GM12873 (cell line): ENCODE measurements around the gene TMEM40.

Source experiments
- TF ChIP-seq, protein P1 (sequence below): IDR thresholded peaks from 2 replicates; pipeline ENCODE4 v1.5.1; 2012; ENCODE audit warnings: low read depth, mild to moderate bottlenecking, moderate library complexity, low read length, control low read depth; ENCODE audit not compliant: insufficient read depth; ENCODE audit errors: missing control alignments

The TMEM40 gene

DNA sequence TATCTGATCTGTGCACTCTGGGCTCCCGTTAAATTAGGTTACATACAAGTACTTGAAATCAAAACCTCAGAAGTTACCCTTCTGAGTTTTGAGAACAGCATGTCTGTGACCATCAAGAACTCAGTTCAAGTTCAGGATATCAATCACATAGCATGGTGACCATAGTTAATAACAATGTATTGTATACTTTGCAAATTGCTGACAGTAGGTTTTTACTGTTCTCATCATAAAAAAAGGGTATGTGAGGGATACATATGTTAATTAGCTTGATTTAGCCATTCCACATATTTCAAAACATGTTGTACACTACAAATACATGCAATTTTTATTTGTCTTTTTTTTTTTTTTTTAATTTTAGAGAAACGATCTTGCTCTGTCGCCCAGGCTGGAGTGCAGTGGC, 25.5 kb downstream of the TMEM40 start:
- TF ChIP-seq, protein P1, sequence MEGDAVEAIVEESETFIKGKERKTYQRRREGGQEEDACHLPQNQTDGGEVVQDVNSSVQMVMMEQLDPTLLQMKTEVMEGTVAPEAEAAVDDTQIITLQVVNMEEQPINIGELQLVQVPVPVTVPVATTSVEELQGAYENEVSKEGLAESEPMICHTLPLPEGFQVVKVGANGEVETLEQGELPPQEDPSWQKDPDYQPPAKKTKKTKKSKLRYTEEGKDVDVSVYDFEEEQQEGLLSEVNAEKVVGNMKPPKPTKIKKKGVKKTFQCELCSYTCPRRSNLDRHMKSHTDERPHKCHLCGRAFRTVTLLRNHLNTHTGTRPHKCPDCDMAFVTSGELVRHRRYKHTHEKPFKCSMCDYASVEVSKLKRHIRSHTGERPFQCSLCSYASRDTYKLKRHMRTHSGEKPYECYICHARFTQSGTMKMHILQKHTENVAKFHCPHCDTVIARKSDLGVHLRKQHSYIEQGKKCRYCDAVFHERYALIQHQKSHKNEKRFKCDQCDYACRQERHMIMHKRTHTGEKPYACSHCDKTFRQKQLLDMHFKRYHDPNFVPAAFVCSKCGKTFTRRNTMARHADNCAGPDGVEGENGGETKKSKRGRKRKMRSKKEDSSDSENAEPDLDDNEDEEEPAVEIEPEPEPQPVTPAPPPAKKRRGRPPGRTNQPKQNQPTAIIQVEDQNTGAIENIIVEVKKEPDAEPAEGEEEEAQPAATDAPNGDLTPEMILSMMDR: no peak

DNA sequence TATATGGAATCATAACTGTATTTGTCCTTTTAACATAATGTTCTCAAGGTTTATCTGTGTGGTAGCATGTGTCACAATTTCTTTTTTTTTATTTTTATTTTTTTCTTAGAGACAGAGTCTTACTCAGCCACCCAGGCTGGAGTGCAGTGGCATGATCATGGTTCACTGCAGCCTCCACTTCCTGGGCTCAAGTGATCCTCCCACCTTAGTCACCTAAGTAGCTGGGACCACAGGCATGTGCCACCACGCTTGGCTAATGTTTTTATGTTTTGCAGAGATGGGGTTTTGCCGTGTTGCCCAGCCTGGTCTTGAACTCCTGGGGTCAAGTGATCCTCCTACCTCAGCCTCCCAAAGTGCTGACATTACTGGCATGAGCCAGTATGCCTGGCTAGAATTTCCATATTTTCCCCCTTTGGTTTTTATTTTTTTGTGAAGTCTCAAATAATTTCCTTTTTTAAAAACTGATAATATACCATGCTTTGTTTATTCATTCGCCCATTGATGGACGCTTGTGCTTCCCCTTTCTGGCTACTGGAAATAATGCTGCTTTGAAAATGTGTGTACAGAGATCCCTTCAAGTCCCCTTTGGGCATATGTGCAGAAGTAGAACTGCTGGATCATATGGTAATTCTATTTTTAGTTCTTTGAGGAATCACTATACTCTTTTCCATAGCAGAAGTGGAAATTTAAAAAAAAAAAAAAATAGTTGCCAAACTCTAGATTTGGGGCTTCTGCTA, 28.4 kb downstream of the TMEM40 start:
- TF ChIP-seq, protein P1: no peak

DNA sequence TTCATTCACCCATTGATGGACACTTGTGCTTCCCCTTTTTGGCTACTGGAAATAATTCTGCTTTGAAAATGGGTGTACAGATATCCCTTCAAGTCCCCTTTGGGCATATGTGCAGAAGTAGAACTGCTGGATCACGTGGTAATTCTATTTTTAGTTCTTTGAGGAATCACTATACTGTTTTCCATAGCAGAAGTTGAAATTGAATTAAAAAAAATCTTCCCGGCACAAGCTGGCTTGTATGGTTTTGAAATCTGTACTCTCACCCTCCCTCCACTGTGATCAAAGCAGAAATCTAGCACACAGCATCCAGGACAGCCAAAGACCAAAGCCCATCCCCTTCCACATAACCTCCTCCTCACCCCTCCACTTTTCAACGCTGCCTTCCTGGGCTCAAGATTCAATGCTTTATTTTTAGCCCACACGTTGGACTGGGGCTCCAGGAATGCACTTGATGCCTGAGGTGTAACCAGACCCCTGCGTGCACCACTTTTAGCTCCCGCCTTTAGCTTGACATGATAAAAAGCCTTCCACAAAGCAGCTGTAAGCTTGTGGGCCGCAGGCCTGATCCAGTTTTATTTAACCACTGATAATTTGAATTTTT, 29.9 kb downstream of the TMEM40 start:
- TF ChIP-seq, protein P1: no peak

DNA sequence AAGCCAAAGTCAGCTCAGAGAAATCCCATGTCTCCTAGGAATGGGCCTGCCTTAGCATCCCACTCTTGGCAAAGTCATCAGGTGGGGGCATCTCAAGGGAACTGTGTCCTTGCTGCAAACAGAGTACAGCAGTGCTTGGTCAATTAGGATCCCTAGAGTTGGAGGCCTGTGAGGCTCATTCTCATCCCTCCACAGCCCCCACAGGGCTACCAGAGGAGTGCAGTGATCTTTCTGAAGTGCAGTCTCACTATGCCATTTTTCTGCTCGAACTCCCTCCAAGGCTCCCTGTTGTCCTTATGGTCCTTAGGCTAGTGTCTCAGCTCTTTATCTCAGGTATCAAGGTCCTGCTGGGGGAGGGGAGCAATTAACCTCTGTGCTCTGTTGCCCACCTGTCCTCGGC, 31.1 kb downstream of the TMEM40 start:
- TF ChIP-seq, protein P1: no peak

DNA sequence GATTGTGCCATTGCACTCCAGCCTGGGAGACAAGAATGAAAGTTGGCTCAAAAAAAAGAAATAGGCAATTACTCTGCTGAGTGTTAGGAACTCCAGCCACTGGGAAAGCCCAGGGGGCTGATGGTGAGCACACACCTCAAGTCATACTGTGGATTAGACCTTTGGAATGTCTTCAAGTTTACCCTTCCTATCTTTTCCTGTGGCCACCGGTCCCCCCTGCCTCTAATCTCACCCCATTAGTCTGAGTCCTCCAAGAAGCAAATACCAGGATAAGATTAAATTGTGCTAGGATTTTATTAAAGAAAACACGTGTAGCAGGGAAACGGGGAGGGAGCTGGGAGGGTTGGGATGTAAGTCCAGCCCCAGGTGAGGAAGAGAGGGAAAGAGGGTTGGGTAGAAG, 31.6 kb downstream of the TMEM40 start:
- TF ChIP-seq, protein P1: no peak

DNA sequence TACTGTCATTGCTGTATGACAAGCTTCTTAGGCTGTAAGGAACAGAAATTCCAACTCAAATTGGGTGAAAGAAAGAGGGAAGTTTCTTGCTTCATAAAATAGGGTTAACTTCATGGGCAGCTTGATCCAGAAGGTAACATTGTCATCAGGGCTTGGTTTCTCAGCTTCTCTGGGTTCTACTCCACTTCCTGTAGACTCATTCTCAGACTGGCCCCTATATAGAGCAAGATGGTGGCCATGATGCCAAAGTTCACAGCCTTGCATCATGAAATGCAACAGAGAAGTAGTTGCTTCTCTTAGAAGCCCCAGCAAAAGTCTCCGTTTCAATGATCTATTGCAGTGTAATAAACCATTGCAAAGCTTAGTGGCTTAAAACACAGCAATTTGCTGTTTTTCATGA, 33.6 kb downstream of the TMEM40 start:
- TF ChIP-seq, protein P1: no peak

DNA sequence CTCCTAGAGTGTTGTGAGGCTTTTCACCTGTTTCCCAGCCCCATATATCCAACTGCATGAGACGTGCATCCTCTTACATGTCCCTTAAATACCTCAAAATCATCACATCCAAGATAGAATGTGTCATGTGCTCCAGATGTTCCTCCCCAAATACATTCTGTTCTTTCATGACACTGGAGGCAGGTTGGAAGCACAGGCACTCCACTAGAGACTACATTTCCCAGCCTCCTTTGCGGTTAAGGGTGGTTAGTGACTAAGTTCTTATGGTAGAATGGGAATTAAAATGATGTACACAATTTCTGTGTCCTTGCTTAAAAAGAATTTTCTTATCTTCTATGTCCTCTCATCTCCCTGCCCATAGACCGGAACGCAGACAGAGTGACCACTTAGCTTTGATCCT, 34.3 kb downstream of the TMEM40 start:
- TF ChIP-seq, protein P1: no peak
